ENCODE measurements around the gene TWNK. TPM values are rescaled to one million over a fixed set of nuclear protein-coding genes. Genes with fewer than 3 reads are reported as not detected.

The TWNK gene
- total RNA-seq, 1 donor from 2014 or later: 11.6 TPM

- DNase-seq (ENCODE audit: extremely low read depth, low read depth, low spot score): no peak
Observed at GRCh38 chr10:100993986-100994708, 6.8 kb downstream of the TWNK start.

GRCh38 chr10:100995181-100995580 lies 7.8 kb downstream of the TWNK start:
- no peak for DNase-seq (ENCODE audit: extremely low read depth, low read depth, low spot score)

DNA sequence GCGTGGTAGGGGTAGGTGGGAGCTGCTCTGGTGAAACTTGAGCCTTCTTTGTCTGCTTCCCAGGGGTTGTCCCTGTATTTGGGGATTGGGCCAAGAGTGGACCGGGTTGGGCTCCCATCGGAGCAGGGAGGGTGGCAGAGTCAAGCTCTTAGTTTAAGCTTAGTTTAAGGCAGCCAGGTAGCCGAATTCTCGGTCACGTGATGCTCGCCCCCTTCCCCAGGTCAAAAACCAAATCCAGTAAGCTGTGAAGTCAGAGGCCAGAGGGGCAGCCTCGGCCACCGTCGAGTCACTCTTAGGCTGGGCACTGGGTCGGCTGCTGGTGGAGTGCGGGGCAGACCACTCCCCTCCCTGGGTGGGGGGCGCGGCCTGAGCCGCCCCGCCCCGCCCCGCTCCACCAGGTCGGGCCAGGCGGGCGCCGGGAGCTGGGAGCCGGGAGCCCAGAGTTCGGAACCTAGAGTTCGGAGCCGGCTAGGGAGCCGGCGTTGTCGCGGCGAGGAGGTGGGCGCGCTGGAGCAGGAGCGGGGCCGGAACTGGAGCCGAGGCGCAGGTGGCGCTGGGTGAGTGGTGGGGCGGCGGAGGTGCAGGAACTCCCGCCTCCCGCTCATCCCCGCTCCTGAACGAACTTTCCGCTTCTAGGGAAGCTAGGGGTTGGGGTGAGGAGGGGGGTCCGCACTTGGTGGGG lies 9.5 kb downstream of the TWNK start:
- no peak for DNase-seq (ENCODE audit: extremely low read depth, low read depth, low spot score)

GRCh38 chr10:100997360-100998182 lies 10.2 kb downstream of the TWNK start:
- no peak for DNase-seq (ENCODE audit: extremely low read depth, low read depth, low spot score)

DNA sequence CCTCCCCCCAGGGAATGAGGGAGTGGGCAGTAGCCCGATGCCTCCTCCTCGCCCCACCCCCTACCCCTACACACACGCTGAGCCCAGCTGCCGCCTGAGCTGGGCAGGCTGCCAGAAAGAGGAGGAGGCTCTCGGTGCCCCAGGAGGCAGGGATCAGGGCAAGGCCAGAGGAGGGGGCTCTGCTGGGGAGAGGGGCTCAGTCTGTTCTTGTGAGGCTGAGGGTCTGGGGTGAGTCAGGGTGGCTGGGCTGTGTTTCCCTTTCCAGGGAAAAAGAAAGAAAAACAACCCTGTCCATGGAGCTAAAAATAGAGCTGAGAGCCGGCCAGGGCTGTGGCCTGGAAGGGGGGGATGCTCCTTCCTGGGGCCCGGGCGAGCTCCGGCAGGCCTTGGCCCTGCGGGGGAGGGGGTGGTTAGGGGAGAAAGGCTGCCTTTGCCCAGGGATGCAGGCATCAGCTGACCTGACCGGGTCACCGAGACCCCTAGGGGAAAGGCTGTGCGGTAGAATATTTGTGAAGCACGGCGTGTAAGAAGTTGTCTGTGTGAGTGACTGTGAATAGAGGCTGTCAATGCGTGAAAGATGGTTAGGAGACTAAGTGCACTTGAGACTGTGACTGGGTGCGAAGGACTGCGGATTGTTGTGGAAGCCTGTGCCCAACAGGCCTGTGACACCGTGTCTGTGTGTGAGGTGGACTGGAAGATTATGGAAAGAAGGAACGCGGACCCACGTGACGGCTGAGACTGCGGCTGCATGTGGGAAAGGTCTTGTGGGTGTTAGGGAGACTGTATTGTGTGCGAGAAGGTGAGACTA lies 11.0 kb downstream of the TWNK start:
- no peak for DNase-seq (ENCODE audit: extremely low read depth, low read depth, low spot score)

- no peak for DNase-seq (ENCODE audit: extremely low read depth, low read depth, low spot score)
Observed at GRCh38 chr10:100998991-100999741, 11.8 kb downstream of the TWNK start.

DNA sequence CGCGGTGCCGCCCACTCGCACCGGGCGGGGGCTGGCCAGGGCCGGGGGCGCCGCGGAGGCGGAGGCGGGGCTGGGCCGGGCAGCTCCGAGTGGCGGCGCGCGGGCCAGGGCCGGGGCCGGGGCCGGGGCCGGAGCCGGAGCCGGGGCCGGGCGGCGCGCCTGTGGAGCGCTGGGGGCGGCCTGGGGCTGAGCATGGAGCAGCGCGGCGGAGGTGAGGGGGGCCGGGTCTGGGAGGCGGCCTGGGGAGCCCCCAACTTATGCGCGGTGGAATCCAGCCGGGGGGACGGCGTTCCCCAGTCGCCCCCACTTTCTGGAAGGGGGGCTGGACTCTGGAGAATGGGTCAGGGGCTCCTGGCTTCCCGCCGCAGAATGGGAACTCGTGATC lies 12.4 kb downstream of the TWNK start, which contains the start of gene LZTS2:
LZTS2 (plus strand) TSS at position 67 of the 385 bp plus-strand sequence. CDS start 2,731 bp downstream, outside the sequence.
- DNase-seq (ENCODE audit: extremely low read depth, low read depth, low spot score): no peak

DNA sequence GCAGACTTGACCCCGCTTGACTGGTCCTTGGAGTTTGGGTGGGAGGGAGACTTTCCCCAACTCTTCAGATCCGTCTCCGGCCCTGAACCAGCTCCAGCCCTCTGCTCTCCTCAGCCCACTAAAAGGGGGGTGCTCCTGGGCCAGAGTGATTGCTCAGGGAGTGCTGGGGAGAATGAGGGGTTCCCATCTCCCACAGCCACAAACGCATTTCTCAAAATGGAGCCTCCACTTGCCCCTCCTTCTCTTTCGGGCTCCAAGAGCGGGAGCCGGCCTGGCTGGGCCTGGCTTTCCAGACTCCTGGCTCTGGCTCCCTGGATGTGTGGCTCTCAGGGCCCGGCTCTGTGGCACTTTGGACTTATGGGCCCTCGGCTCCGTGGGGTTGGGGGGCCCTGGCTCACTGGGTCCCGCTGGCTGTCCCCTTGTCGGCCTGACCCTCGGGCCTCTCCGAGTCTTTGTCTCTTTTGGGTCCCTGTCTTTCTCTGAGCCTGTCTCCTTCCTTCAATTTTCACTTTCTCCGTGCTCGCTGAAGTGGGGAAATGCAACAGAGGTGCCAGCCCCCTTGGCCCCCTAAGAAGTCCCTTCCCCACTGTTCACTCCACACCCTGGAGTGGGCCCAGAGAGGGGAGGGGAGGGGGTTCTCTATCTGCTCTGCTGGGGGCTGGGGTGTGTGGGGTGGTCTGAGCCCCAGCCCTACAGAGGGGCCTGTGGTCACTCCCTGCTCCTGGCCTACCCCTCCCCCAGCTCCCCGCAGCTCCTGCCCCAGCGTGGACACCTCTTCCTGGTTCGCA lies 13.0 kb downstream of the TWNK start:
- no peak for DNase-seq (ENCODE audit: extremely low read depth, low read depth, low spot score)

DNA sequence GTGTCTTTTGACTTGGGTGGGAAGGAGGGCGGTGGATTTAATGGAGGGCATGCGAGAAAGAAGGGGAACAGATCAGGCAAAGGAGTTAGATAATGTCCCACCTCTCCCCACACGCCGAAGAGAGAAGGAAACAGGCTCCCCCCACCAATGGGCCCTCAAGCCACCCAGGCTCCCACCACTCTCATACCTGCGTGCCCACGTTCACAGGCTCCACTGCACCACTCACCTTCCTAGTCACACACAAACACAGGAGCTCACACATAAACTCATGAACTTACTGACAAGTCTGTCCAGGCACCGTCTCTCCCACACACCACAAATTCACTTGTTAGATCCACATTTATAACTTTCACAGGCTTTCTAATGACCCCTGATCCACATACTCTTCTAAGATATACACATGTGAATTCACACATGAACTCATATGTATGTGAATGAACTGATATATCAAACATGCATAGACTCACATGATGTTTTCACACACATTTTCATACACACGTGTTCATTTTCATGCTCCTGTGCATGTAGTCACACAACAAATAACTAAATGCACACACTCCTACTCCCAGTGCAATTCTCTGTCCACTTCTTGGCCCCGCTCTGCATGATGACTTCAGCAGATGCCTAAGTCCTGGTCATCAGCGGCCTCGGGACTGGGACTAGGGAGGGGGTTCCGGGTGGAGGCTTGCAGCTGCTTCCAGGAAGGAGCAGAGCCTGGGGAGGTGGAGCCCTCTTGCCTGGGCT lies 13.7 kb downstream of the TWNK start:
- peak; percentile 68 for DNase-seq (ENCODE audit: extremely low read depth, low read depth, low spot score)

DNA sequence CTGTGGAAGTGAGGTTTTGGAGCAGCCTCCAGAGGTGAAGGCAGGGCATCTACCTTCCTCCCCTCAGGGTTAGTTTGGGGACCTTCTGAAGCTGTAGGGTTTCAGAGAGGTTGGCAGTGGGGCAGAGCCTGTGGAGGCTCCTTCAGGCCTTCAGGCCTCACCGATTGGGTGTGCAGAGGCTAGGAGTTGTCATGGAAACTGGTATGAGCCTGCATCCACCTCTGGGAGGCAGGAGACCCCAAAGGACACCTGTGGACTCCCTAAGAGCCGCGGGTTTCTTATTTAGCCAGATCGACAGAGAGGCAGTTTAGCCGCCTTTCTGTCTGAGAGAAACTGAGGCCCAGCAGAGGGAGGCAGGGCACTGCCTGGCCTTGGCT lies 14.3 kb downstream of the TWNK start:
- no peak for DNase-seq (ENCODE audit: extremely low read depth, low read depth, low spot score)

DNA sequence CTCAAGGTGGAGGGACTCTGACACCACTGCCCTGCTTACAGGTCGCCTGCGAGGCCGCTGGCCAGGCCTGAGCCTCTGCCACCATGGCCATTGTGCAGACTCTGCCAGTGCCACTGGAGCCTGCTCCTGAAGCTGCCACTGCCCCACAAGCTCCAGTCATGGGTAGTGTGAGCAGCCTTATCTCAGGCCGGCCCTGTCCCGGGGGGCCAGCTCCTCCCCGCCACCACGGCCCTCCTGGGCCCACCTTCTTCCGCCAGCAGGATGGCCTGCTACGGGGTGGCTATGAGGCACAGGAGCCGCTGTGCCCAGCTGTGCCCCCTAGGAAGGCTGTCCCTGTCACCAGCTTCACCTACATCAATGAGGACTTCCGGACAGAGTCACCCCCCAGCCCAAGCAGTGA lies 15.1 kb downstream of the TWNK start:
- no peak for DNase-seq (ENCODE audit: extremely low read depth, low read depth, low spot score)

GRCh38 chr10:101003639-101004206 lies 16.4 kb downstream of the TWNK start:
- DNase-seq (ENCODE audit: extremely low read depth, low read depth, low spot score): no peak

DNA sequence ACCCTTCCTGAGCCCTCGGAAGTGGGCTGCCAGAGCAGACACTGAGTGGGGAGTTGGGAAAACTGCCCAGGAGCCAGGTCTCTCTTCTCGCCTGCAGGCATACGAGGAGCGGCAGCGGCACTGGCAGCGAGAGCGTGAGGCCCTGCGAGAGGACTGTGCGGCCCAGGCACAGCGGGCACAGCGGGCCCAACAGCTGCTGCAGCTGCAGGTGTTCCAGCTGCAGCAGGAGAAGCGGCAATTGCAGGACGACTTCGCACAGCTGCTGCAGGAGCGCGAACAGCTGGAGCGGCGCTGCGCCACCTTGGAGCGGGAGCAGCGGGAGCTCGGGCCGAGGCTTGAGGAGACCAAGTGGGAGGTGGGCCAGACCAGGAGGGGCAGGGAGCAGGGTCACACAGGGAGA lies 18.0 kb downstream of the TWNK start:
- no peak for DNase-seq (ENCODE audit: extremely low read depth, low read depth, low spot score)

DNA sequence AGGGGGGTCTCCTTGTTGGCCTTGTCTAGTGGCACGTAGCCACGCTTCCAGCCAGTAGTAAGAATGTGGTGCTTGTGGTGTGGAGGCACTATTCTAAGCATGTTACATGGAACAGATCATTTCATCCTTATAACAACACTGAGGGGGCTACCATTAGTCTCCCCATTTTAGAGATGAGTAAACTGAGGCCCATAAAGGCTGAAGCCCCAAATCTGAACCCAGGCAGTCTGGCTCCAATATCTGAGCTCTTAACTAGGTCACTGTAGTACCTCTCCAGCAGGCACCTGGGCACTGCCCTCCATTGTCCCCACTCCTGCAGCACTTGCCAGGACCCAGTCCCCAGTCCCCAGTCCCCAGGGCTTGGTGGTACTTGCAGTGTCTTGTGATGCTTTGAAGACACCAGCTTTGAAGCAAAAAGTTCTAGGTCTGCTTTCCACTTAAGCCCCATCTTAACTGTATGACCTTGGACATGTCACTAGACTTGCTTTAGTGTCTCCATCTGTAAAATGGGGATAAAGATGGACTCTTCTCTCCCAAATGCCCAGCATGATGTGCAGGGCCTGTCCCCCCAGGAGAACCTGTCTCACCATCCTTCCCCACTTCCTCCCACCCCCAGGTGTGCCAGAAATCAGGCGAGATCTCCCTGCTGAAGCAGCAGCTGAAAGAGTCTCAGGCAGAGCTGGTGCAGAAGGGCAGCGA lies 18.7 kb downstream of the TWNK start:
- DNase-seq (ENCODE audit: extremely low read depth, low read depth, low spot score): no peak

- no peak for DNase-seq (ENCODE audit: extremely low read depth, low read depth, low spot score)
Observed at GRCh38 chr10:101006593-101007098, 19.3 kb downstream of the TWNK start.

DNA sequence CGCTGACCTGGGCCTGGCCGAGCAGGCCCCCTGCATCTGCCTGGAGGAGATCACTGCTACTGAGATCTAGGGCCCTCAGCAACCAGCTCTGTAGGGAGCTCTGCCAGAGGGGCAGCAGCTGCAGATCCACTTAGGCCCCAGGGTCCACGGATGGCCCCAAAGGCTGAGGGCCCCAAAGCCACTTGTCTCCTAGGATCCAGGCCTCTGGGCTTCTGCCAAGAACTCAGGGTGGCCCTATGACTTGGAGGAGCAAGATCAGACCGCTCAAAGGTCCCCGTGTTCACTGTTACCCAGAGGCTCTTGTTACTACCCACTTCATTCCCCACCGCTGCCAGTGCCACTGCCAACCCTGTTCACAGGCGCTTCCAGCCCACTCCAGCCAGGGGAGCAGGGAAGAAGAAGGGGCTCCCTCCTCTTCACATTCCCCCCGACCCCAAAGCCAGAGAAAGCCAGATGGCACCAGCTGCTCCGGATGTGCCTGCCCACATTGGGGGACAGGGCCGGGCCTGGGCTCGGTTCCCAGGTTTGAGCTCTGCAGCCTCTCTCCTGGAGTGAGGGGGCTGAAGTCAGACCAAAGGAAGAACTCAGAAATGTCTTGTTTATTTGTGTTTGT lies 19.9 kb downstream of the TWNK start:
- no peak for DNase-seq (ENCODE audit: extremely low read depth, low read depth, low spot score)

Measured in glomerular endothelial cell (primary cell).